SIG-M5 treated with dmso at 0.1 percent for 504 hours (cell line): ENCODE results near the gene ADAM12.
"Not testable (repeated sequence)": the region's sequence is repeated elsewhere in the genome, so short reads cannot be mapped to it uniquely, and the experiment has no call there.

Experiments used
- DNase-seq: peaks from one replicate; lab custom pipeline; 2025; ENCODE audit not compliant: unreplicated experiment; lab: John Stamatoyannopoulos, UW

ADAM12 gene

DNA sequence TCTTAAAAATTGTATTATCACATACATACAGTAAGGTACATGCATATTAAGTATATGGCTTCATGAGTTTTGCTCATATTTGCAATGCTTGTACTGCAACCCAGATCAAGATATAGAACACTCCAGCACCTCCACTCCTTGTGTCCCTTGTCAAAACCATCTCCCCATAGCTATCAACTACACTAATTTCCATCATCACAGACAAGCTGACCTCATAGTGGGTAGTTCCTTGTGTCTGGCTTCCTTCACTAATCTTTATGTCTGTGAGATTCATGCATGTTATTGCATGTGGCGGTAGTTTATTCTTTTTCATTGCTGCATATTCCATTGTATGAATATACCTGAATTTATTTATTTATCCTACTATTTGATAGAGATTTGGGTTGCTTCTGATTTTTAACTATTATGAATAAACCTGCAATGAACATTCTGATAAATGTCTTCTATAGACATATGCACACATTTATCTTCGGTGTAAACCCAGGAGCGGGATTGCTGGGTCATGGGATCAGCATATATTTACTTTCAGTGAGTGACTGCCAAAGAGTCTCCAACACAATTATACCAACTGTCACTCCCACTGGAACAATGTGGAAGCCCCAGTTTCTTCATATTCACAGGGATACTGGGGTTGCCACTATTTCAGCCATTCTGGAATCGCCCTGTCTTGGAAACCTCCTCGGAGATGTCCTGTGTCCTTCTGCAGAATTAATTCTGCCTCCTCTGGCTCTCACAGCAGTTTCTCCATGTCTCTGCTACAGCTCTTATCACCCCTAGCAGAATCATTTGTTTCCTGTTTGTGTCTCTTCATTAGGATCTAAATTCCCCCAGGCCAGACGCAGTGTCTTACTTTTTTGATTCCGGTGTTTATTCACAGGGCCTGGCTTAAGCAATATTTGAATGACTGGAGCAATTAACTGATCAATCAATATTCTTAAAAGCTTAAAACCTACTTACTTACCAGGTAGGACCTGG, 14.7 kb upstream of the ADAM12 start:
- no peak for DNase-seq

GRCh38 chr10:126400641-126401040, 12.4 kb upstream of the ADAM12 start:
- no peak for DNase-seq

DNA sequence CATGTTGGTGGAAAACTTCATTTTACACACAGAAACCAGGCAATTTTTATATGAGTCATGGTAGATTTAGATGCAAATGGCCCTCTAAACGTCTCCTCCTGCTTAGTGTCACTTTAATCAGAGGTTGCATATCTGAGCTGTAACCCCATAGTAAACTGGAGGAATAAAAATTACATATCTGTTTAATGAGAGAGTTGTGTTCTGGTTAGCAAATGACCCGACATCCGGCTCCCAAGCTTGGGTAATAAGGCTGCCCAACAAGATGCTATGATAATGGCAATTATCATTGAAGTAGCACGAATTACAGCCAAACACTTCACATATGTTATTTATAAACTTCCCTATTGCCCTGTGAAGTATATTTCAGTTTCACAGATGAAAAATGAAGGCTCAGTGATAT, 10.6 kb upstream of the ADAM12 start:
- DNase-seq, result no peak

GRCh38 chr10:126398383-126398743, 10.1 kb upstream of the ADAM12 start:
- no peak for DNase-seq

DNA sequence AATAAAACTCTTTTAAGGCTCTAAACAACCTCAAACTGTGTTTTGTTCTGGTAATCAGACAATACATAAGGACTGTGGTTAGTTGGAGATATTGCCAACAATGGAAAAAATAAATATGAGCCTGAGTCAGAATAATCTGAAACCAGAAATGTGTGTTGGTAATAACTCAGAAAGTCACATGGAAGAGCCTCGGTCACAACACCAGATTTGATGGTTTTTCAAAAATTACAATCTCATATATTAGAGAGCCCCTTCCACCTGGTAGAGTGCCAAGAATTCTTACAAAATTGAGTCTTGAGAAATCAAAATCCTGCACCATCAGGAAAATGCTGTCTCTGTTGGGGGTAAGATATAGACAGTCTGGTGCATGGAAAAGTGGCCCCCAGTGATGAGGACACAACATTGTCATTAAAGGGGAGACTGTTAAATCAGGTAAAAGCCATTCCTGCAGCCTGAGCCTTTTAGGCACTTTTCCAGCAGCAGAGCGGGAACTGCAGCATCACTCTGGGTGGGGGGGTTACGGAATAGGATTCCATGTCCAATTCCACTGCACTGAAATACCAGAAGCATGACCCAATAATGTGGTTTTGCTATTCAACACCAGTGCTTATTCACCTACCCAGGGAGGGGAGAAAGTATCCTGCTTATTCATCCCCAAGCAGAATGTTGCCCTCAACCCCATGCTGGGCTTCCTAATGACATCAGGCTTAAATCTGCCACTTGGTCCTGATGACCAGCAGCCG, 9.5 kb upstream of the ADAM12 start:
- DNase-seq, result no peak

GRCh38 chr10:126397156-126397555, 8.9 kb upstream of the ADAM12 start:
- no peak for DNase-seq

GRCh38 chr10:126394948-126395347, 6.7 kb upstream of the ADAM12 start:
- DNase-seq, result no peak

- no peak for DNase-seq
These were observed 4.8 kb upstream of the ADAM12 start for GRCh38 chr10:126393076-126393475.

DNA sequence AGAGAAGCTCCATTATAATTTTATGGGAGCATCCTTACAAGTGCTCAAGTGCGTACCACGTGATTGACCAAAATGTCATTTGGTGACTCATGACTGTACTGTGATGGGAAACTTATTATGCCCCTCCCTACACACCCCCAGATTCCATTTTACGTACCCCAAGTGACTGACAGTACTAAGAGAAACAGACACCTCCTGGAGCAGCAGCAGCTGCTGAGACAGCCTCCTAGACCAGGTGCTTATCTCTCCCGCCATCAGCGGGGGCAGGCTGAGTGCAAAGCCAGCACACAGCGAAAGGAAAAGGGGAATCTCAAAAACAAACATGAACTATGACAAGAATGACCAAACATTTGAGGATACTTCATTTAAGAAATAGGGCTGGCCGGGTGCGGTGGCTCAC, 4.2 kb upstream of the ADAM12 start:
- no peak for DNase-seq

- DNase-seq, result no peak
These were observed 3.8 kb upstream of the ADAM12 start for GRCh38 chr10:126392068-126392467.

- no peak for DNase-seq
These were observed 3.1 kb upstream of the ADAM12 start for GRCh38 chr10:126391192-126391885.

DNA sequence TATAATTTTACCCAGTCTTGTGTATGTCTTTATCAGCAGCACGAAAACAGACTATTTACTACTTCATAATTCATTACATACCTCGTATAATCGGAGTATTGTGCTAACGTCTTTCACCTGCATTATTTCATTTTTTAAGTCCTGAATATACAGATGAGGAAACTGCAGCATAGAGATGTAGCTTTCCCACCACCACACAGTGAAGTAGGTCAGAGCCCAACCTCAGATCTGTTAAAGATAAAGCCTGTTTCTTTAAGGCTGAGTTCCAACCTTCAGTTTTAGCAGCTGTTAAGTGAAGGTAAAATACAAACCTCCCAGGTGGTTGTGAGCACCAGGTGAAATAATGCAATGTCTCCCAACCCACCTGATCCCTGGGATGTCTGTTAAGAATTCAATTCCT, 2.0 kb upstream of the ADAM12 start:
- DNase-seq, result no peak

DNA sequence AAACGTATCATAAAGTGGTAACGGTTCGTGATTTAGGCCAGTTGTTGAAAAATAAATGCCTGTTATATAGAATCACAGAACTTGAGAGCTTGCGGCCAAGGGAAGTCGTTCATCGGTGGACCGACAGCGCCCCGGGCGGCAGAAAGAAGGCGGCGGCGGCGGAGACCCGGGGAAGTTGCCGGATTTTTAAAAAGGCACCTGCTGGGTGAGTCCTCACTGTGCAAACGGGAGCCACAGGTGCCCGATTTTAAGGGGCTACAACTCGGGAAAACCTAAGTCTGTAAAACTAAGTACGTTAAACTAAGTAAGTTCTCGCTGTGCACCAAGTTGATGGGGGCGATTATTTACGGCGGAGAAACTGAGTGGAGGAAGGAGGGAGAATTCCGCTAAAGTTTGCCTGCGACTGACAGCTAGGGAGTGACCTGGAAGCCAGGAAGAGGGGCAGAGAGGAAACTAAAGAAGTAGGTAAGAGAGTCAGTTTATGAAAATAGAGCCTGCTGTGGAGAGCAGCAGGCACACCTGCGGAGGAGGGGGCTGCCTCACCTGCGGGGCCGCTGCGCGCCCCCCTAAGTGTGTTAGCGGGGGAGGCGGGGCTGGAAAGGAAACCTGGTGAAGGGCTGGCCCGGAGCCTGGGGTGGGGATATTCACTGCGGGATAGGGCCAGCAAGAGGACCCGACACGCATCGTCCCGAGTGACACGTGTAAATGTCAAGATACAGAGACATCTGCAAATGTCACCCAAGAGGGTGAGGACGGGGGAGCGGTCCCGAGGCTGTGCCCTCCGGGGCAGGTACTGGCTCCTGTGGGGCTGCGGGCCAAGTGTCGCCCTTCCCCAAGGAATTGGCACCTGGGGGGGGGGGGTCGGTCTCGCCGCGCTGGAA, 996 bp downstream of the ADAM12 start:
- peak; percentile 0 for DNase-seq

DNA sequence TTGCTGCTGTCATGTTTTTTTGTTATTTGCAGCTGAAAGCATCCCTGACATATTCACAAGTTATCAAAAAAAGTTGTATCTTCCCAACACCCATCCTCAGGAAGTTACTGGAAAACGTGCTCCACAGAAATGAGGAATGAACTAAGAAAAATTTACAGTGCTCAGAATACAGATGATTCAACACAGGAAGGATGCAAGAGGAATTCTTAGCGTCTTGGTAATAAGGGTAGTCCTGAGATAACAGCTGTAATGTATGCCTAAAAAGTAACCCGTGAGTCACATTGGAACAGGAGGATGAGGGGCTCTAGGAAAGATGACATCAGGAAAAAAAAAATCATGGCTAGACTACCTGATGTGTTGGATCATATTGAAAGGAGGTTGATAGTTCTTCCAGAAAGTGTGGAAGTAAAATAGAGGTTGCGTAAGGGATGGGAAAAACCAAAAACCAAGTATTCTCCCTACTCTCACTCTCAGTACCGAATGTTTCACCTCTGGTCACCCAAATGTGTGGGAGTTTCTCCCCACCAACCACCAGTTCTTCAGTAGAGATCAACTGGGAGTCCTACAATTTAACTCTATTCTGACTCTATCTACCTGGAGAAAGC, 3.9 kb downstream of the ADAM12 start:
- DNase-seq, result no peak

DNA sequence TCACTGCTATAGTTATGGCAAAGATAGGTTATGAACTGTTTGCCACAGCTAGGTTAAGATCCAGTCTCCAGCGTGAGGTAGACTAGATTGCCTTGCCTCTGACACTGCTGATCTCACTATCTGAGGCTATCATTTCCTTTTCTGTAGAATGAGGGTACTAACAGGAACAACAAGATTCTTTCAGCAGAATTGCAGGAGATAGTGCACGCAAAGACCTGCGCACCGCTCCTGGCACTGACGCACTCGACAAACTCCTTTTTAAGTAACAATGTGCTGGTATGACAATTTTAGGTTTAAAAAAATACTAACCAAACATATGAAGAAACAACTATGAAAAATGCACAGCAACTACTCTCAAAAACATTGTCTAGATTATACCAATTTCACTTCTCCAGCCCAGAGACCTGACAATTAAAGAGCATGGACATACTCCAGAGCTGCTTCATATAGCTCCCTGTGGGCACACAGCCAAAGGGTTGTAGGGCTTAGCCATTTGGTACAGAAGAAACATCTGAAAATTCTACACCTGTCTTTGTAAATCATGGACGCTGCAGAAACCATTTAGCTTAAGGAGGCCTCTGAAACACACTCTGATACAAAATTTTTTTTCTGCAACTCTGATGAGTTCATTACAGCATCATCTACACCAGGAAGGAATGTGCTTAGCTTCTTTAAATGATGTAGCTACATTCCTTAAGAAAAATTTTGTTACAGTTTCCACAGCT, 7.8 kb downstream of the ADAM12 start:
- no peak for DNase-seq

DNA sequence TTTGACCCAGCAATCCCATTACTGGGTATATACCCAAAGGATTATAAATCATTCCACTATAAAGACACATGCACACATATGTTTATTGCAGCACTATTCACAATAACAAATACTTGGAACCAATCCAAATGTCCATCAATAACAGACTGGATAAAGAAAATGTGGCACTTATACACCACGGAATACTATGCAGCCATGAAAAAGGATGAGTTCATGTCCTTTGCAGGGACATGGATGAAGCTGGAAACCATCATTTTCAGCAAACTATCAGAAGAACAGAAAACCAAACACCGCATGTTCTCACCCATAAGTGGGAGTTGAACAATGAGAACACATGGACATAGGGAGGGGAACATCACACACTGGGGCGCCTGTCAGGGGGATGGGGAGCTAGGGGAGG, 9.1 kb downstream of the ADAM12 start:
- DNase-seq, result not testable (repeated sequence)

GRCh38 chr10:126376956-126377355, 11.3 kb downstream of the ADAM12 start:
- DNase-seq, result no peak

GRCh38 chr10:126375926-126376554, 12.2 kb downstream of the ADAM12 start:
- no peak for DNase-seq

DNA sequence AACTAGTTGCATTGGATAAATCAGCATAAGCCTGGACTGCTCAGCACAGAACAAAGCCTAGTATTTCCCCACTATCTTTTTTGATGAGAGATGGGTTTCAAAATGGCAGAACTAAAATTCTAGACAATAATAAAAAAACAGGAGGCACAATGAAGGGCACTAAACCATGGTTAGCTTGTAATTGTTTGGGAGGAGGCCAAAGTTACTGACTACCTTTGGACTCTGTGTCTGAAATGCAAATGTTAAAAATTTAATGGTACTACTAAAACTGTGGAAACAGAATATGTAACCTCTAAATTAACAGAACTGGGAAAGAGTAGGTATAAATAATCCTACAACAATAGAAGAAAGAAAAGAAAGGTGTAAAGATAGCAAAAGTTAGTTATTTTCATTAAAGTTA, 13.0 kb downstream of the ADAM12 start:
- DNase-seq, result no peak
